ENCODE measurements around the gene ARHGAP15. TPM values are rescaled to one million over a fixed set of nuclear protein-coding genes. Genes with fewer than 3 reads are reported as not detected.

ARHGAP15 gene
- total RNA-seq, 1 experiment from 2014 or later = not detected

- no peak overlapping the region for H3K4me3 ChIP-seq
- H3K4me1 ChIP-seq (replicated peaks) = no peaks in the 10 kb centered on the region
- H3K9me3 ChIP-seq (replicated peaks) = no peaks in the 10 kb centered on the region
- no peaks in the 10 kb centered on the region for H3K27me3 ChIP-seq (replicated peaks)
- no peaks in the 10 kb centered on the region for H3K36me3 ChIP-seq
- no peak overlapping the region for H3K27ac ChIP-seq
- DNase-seq (ENCODE audit: low read depth in 1 of 2, low spot score in 2 of 2) = no peak
Observed at GRCh38 chr2:143382573-143382972, 253.4 kb downstream of the ARHGAP15 start.

DNA sequence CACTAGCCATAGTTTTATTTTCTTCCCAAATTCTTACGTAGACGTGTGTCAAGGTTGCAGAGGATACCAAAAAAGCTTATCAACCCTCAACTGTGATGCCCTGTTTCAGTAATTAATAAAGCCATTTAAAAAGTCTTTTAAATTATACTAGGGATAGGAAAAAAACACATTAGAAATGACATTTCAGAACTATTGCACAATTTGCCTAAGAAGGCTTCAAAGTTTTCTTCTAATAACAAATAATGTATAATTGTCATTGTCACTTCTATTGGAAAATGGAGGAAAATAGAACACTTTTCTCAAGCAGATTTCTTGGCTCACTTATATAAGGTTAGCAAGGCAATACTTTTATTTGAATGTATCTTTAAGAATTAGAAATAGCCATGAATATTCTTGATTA lies 253.8 kb downstream of the ARHGAP15 start:
- H3K9me3 ChIP-seq (replicated peaks) = no peaks in the 10 kb centered on the region
- no peak for DNase-seq (ENCODE audit: low read depth in 1 of 2, low spot score in 2 of 2)
- H3K4me3 ChIP-seq = no peak overlapping the region
- H3K27ac ChIP-seq = no peak overlapping the region
- H3K27me3 ChIP-seq (replicated peaks) = no peaks in the 10 kb centered on the region
- H3K36me3 ChIP-seq = no peaks in the 10 kb centered on the region
- H3K4me1 ChIP-seq (replicated peaks) = no peaks in the 10 kb centered on the region

- H3K27ac ChIP-seq = no peak overlapping the region
- H3K27me3 ChIP-seq (replicated peaks) = no peaks in the 10 kb centered on the region
- no peaks in the 10 kb centered on the region for H3K36me3 ChIP-seq
- no peaks in the 10 kb centered on the region for H3K9me3 ChIP-seq (replicated peaks)
- DNase-seq (ENCODE audit: low read depth in 1 of 2, low spot score in 2 of 2) = no peak
- H3K4me1 ChIP-seq (replicated peaks) = no peaks in the 10 kb centered on the region
- H3K4me3 ChIP-seq = no peak overlapping the region
Observed at GRCh38 chr2:143384111-143384510, 254.9 kb downstream of the ARHGAP15 start.

GRCh38 chr2:143390171-143390570 lies 261.0 kb downstream of the ARHGAP15 start:
- H3K9me3 ChIP-seq (replicated peaks) = no peaks in the 10 kb centered on the region

GRCh38 chr2:143392358-143392757 lies 263.1 kb downstream of the ARHGAP15 start:
- H3K36me3 ChIP-seq = no peaks in the 10 kb centered on the region
- H3K27ac ChIP-seq = no peak overlapping the region
- no peaks in the 10 kb centered on the region for H3K4me1 ChIP-seq (replicated peaks)
- H3K9me3 ChIP-seq (replicated peaks) = no peaks in the 10 kb centered on the region
- H3K4me3 ChIP-seq = no peak overlapping the region
- H3K27me3 ChIP-seq (replicated peaks) = no peaks in the 10 kb centered on the region
- DNase-seq (ENCODE audit: low read depth in 1 of 2, low spot score in 2 of 2) = no peak

More at GRCh38 chr2:143390171-143390570, 261.0 kb downstream of the ARHGAP15 start:
- Histone ChIP-seq H3K4me3 (no peak overlapping the region), H3K27ac (no peak overlapping the region), H3K4me1 (replicated peaks) (no peaks in the 10 kb centered on the region), H3K36me3 (no peaks in the 10 kb centered on the region), H3K27me3 (replicated peaks) (no peaks in the 10 kb centered on the region)
- DNase-seq (ENCODE audit: low read depth in 1 of 2, low spot score in 2 of 2) = no peak

DNA sequence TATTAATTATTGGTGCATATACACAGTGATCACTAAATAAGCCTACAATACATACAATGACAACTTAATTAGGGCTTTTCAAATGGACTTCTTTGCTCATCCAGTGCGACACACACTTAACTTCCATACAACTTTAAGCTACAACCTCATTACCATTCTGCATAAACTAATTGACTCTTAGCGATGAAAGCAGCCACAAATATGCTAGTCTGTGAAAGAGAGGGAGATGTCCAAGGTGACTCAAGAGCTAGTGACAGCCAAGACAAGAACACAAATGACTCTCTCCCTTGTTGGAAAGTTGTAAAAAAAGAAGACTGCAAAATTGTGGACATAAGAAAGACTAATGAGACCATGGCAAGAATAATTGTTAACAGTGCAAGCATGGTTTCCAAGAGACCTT lies 264.8 kb downstream of the ARHGAP15 start:
- 0 out of 2 replicates have a peak, but pooled peaks cover 5% of the 10 kb centered on the region for H3K4me1 ChIP-seq (replicated peaks)
- H3K36me3 ChIP-seq = no peaks in the 10 kb centered on the region
- H3K9me3 ChIP-seq (replicated peaks) = no peaks in the 10 kb centered on the region
- no peak for DNase-seq (ENCODE audit: low read depth in 1 of 2, low spot score in 2 of 2)
- no peak overlapping the region for H3K4me3 ChIP-seq
- no peaks in the 10 kb centered on the region for H3K27me3 ChIP-seq (replicated peaks)
- H3K27ac ChIP-seq = no peak overlapping the region

- no peaks in the 10 kb centered on the region for H3K27me3 ChIP-seq (replicated peaks)
- no peaks in the 10 kb centered on the region for H3K36me3 ChIP-seq
- no peak overlapping the region for H3K27ac ChIP-seq
- no peak overlapping the region for H3K4me3 ChIP-seq
- peak in 1 of 2 experiments; percentile 2 for DNase-seq (ENCODE audit: low read depth in 1 of 2, low spot score in 2 of 2)
- 0 out of 2 replicates have a peak, but pooled peaks cover 5% of the 10 kb centered on the region for H3K4me1 ChIP-seq (replicated peaks)
- no peaks in the 10 kb centered on the region for H3K9me3 ChIP-seq (replicated peaks)
Observed at GRCh38 chr2:143397884-143398614, 268.8 kb downstream of the ARHGAP15 start.

- Histone ChIP-seq H3K36me3 (no peaks in the 10 kb centered on the region), H3K4me3 (no peak overlapping the region), H3K27me3 (replicated peaks) (no peaks in the 10 kb centered on the region), H3K4me1 (replicated peaks) (0 out of 2 replicates have a peak, but pooled peaks cover 5% of the 10 kb centered on the region), H3K9me3 (replicated peaks) (no peaks in the 10 kb centered on the region), H3K27ac (no peak overlapping the region)
- no peak for DNase-seq (ENCODE audit: low read depth in 1 of 2, low spot score in 2 of 2)
Observed at GRCh38 chr2:143398781-143399180, 269.6 kb downstream of the ARHGAP15 start.

- H3K9me3 ChIP-seq (replicated peaks) = no peaks in the 10 kb centered on the region
- H3K27me3 ChIP-seq (replicated peaks) = no peaks in the 10 kb centered on the region
- 0 out of 2 replicates have a peak, but pooled peaks cover 5% of the 10 kb centered on the region for H3K4me1 ChIP-seq (replicated peaks)
- no peak overlapping the region for H3K27ac ChIP-seq
- H3K36me3 ChIP-seq = no peaks in the 10 kb centered on the region
- DNase-seq (ENCODE audit: low read depth in 1 of 2, low spot score in 2 of 2) = no peak
- H3K4me3 ChIP-seq = no peak overlapping the region
Observed at GRCh38 chr2:143399631-143400069, 270.4 kb downstream of the ARHGAP15 start.

- no peak overlapping the region for H3K27ac ChIP-seq
- H3K4me1 ChIP-seq (replicated peaks) = 0 out of 2 replicates have a peak, but pooled peaks cover 5% of the 10 kb centered on the region
Observed at GRCh38 chr2:143401861-143402260, 272.6 kb downstream of the ARHGAP15 start.

GRCh38 chr2:143402451-143402850 lies 273.2 kb downstream of the ARHGAP15 start:
- 0 out of 2 replicates have a peak, but pooled peaks cover 5% of the 10 kb centered on the region for H3K4me1 ChIP-seq (replicated peaks)
- no peak overlapping the region for H3K27ac ChIP-seq
- no peak for DNase-seq (ENCODE audit: low read depth in 1 of 2, low spot score in 2 of 2)
- H3K36me3 ChIP-seq = no peaks in the 10 kb centered on the region
- no peak overlapping the region for H3K4me3 ChIP-seq
- no peaks in the 10 kb centered on the region for H3K9me3 ChIP-seq (replicated peaks)
- no peaks in the 10 kb centered on the region for H3K27me3 ChIP-seq (replicated peaks)

More at GRCh38 chr2:143401861-143402260, 272.6 kb downstream of the ARHGAP15 start:
- Histone ChIP-seq H3K4me3 (no peak overlapping the region), H3K27me3 (replicated peaks) (no peaks in the 10 kb centered on the region), H3K36me3 (no peaks in the 10 kb centered on the region), H3K9me3 (replicated peaks) (no peaks in the 10 kb centered on the region)
- no peak for DNase-seq (ENCODE audit: low read depth in 1 of 2, low spot score in 2 of 2)

GRCh38 chr2:143410082-143410897 lies 281.1 kb downstream of the ARHGAP15 start:
- H3K27me3 ChIP-seq (replicated peaks) = no peaks in the 10 kb centered on the region
- H3K9me3 ChIP-seq (replicated peaks) = no peaks in the 10 kb centered on the region
- no peaks in the 10 kb centered on the region for H3K4me1 ChIP-seq (replicated peaks)
- H3K4me3 ChIP-seq = no peak overlapping the region
- no peak for DNase-seq (ENCODE audit: low read depth in 1 of 2, low spot score in 2 of 2)
- no peak overlapping the region for H3K27ac ChIP-seq
- no peaks in the 10 kb centered on the region for H3K36me3 ChIP-seq

DNA sequence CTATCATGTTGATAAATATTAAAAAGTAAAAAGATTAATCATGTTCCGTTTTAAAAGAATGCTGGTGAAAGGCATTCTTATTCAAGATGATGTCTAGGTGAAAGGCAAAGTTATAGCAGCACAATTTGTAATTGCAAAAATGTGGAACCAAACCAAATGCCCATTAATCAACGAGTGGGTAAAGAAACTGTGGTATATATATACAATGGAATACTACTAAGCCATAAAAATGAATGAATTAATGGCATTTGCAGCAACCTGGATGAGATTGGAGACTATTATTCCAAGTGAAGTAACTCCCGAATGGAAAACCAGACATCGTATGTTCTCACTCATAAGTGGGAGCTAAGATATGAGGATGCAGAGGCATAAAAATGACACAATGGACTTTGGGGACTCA lies 286.4 kb downstream of the ARHGAP15 start:
- H3K27ac ChIP-seq = no peak overlapping the region
- no peak overlapping the region for H3K4me3 ChIP-seq
- no peaks in the 10 kb centered on the region for H3K27me3 ChIP-seq (replicated peaks)
- DNase-seq (ENCODE audit: low read depth in 1 of 2, low spot score in 2 of 2) = no peak
- no peaks in the 10 kb centered on the region for H3K4me1 ChIP-seq (replicated peaks)
- H3K9me3 ChIP-seq (replicated peaks) = no peaks in the 10 kb centered on the region
- no peaks in the 10 kb centered on the region for H3K36me3 ChIP-seq

GRCh38 chr2:143417428-143417827 lies 288.2 kb downstream of the ARHGAP15 start:
- Histone ChIP-seq H3K27me3 (replicated peaks) (no peaks in the 10 kb centered on the region), H3K27ac (no peak overlapping the region), H3K9me3 (replicated peaks) (no peaks in the 10 kb centered on the region), H3K4me3 (no peak overlapping the region), H3K4me1 (replicated peaks) (no peaks in the 10 kb centered on the region), H3K36me3 (no peaks in the 10 kb centered on the region)
- no peak for DNase-seq (ENCODE audit: low read depth in 1 of 2, low spot score in 2 of 2)
